ENCODE measurements around the gene QRFP.
"Not testable (repeated sequence)": the region's sequence is repeated elsewhere in the genome, so short reads cannot be mapped to it uniquely, and the experiment has no call there.

QRFP gene

DNA sequence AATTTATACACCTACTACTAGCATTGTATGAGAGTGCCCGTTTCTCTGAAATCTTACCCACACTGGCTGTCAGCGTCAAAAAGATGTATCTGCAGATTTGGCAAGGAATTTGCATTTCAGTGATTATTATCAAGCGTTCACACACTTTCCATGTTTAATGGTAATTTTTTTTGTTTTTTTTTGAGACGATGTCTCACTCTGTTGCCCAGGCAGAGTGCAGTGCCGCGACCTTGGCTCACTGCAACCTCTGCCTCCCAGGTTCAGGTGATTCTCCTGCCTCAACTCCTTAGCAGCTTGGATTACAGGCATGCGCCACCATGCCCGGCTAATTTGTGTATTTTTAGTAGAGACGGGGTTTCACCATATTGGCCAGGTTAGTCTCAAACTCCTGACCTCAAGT is 47.3 kb downstream of the QRFP start:
- DNase-seq (ENCODE audit: low spot score), result no peak

- DNase-seq (ENCODE audit: low spot score), result not testable (repeated sequence)
These were observed 48.1 kb downstream of the QRFP start for GRCh38 chr9:130848514-130848913.

DNA sequence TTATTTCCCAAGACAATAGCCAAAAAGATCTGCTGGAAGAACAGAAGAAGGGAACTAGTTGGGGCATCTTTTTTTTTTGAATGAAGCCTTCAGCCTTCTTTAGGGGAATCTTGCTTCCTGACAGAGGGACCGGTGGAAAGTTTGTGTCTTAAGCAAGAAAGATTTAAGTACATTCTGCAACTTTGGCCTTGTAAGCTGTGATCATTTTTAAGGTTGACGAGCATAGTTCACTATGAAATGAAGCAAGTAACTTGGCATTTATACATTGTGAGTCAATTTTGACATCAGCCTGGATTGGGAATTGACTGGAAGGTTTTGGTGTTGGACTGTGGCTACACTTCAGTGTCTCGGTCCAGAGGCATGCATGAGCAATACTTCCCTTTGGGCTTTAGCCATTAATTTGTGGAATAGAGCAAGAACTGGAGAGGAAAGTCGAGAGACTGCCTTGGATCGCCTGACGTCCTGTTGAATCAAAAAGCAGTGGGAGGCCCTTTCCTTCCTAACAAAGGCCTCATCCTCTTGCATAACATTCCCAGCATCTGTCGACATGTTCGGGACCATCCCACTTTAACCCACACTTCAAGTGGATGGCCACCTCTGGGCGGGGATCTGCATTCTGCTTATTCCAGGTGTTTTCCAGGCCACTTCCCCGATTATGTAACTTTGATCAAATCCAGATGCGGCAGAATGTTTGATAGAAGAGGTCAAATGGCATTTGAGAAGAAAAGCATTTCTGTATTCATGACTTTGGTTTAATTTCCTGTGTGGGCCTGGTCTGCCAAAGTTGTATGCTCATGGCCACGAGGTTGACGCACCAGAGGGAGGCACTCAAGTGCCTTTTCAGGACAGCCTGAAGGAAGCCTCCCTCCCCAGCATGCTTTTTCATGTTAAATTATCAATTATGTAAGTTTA is 49.0 kb downstream of the QRFP start:
- no peak for DNase-seq (ENCODE audit: low spot score)

- no peak for DNase-seq (ENCODE audit: low spot score)
These were observed 49.9 kb downstream of the QRFP start for GRCh38 chr9:130846487-130847305.

GRCh38 chr9:130845901-130846481 is 50.6 kb downstream of the QRFP start:
- DNase-seq (ENCODE audit: low spot score), result no peak

DNA sequence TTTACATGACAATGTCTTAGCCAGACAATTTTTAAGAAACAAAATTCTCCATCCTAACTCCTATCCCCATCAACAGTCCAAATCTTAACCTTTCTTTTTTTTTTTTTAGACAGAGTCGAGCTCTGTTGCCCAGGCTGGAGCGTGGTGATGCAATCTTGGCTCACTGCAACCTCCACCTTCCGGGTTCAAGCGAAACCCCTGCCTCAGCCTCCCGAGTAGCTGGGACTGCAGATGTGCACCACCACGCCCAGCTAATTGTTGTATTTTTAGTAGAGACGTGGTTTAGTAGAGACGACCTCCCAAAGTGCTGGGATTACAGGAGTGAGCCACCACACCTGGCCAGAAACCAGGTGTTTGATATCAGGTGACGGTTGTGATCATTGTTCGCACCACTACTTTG is 51.4 kb downstream of the QRFP start:
- no peak for DNase-seq (ENCODE audit: low spot score)

- DNase-seq (ENCODE audit: low spot score), result no peak
These were observed 52.6 kb downstream of the QRFP start for GRCh38 chr9:130844044-130844451.

GRCh38 chr9:130843049-130843908 is 53.3 kb downstream of the QRFP start:
- no peak for DNase-seq (ENCODE audit: low spot score)

All from D341Med (cell line).